Progenitor cell of endocrine pancreas (in vitro differentiated cells): ENCODE data around the gene TM9SF1. TPM values are rescaled to one million over a fixed set of nuclear protein-coding genes. Genes with fewer than 3 reads are reported as not detected.
A peak's percentile ranks its signal among the peaks of the same experiment; 100 is the strongest.

ENCODE experiments used
- DNase-seq: peaks from one replicate; pipeline ENCODE4 v3.0.0; 2021; ENCODE audit warnings: low spot score; ENCODE audit not compliant: unreplicated experiment
- H3K27ac Mint-ChIP-seq: 2 replicates; pipeline ENCODE4 v1.8.0; 2021; ENCODE audit warnings: mild to moderate bottlenecking, moderate library complexity, mixed read lengths
- H3K27me3 Mint-ChIP-seq: 2 replicates; pipeline ENCODE4 v1.8.0; 2021; ENCODE audit warnings: mixed read lengths
- H3K36me3 Mint-ChIP-seq: 2 replicates; pipeline ENCODE4 v1.8.0; 2022; ENCODE audit warnings: mixed read lengths; ENCODE audit not compliant: insufficient read depth
- H3K4me1 Mint-ChIP-seq: 2 replicates; pipeline ENCODE4 v1.8.0; 2021; ENCODE audit warnings: low read depth, mixed read lengths
- H3K4me3 Mint-ChIP-seq: 2 replicates; pipeline ENCODE4 v1.8.0; 2021; ENCODE audit warnings: low read depth, mild to moderate bottlenecking, moderate library complexity, mixed read lengths
- H3K9me3 Mint-ChIP-seq: 2 replicates; pipeline ENCODE4 v1.8.0; 2021; ENCODE audit warnings: low read depth, mixed read lengths
- total RNA-seq: library from RNA; stranded (reverse); gene quantifications from 2 replicates; pipeline ENCODE4 v1.2.1, GENCODE V29; 2021
- TF ChIP-seq, protein P1 (sequence below): fragments of 200-600 bp; sonication (generic); IDR thresholded peaks from one replicate; pipeline ENCODE4 v1.5.0; 2021; ENCODE audit warnings: antibody characterized with exemption, mild to moderate bottlenecking; ENCODE audit not compliant: unreplicated experiment

TM9SF1 gene
- total RNA-seq, 1 donor from 2014 or later = 56.2 TPM

DNA sequence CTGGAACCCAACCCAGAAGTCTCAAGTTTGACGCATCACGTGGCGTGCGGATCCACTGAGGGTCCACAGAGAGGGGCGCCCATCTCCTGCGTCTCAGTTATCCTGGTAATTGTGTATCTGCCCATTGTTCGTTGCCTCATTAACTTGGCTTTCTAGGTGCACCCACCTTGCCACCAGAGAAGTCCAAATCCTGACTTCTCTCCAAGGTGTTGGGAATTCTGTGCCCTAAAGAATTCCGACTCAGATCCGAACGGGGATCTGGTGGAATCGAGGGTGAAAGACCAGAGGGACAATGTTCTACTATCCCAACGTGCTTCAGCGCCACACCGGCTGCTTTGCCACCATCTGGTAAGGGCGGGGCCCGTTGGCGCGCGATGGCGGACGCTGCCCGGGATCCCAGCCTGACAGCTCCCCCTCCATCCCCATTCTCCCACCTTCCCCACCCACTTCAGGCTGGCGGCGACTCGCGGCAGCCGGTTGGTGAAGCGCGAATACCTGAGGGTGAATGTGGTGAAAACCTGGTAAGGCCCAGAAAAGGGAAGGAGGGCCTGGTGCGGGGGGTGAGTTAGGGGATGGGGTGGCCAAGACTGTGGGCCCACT, 22.9 kb downstream of the TM9SF1 start:
- peak overlapping the region; percentile 89 for H3K4me3 Mint-ChIP-seq
- no peak for DNase-seq
- H3K9me3 Mint-ChIP-seq = no peaks in the 10 kb centered on the region
- H3K36me3 Mint-ChIP-seq = peaks cover 27% of the 10 kb centered on the region
- H3K4me1 Mint-ChIP-seq = peaks cover 22% of the 10 kb centered on the region
- H3K27me3 Mint-ChIP-seq = no peaks in the 10 kb centered on the region
- TF ChIP-seq, protein P1, sequence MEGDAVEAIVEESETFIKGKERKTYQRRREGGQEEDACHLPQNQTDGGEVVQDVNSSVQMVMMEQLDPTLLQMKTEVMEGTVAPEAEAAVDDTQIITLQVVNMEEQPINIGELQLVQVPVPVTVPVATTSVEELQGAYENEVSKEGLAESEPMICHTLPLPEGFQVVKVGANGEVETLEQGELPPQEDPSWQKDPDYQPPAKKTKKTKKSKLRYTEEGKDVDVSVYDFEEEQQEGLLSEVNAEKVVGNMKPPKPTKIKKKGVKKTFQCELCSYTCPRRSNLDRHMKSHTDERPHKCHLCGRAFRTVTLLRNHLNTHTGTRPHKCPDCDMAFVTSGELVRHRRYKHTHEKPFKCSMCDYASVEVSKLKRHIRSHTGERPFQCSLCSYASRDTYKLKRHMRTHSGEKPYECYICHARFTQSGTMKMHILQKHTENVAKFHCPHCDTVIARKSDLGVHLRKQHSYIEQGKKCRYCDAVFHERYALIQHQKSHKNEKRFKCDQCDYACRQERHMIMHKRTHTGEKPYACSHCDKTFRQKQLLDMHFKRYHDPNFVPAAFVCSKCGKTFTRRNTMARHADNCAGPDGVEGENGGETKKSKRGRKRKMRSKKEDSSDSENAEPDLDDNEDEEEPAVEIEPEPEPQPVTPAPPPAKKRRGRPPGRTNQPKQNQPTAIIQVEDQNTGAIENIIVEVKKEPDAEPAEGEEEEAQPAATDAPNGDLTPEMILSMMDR = no peak
- peak overlapping the region; percentile 96 for H3K27ac Mint-ChIP-seq

DNA sequence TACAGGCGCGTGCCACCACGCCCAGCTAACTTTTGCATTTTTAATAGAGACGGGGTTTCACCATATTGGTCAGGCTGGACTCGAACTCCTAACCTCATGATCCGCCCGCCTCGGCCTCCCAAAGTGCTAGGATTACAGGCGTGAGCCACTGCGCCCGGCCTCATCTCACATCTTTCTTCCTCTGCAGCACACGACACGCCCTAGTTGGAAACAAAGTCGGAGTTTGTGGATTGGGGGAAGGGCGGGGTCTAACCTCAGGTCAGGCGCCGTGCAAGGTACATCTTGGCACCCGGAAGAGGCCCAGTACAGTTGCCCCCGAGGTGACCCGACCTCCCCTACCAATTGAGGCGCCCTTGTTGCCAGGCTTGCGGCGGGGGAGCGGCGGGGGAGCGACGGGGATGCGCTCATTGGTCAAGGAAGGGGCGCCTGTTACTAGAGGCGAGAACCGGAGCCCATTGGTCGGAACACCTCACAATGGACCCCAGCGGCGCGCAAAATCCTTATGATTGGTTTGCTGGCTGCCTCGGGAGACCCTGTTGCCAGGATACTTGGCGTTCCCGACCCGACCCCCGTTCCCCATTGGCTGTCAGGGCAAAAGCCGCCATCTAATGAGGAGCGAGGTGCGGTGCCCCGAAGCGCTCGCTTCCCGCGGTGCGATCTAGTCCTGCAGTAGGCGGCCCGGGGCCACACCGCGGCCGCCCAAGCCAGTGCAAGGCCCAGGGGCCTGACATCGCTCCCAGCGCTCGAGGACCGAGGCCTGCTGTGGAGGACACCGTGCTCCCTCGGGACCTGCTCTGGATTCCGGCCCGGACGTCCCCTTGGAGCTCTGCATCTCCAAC, 23.6 kb downstream of the TM9SF1 start, which contains the start of gene REC8:
TSS of gene REC8 (plus strand) at position 659 of the 839 bp plus-strand sequence. CDS start 473 bp downstream, outside the sequence.
- H3K4me3 Mint-ChIP-seq = peak within 1 kb of the TSS; percentile 89
- H3K27me3 Mint-ChIP-seq = no peaks in the 10 kb centered on the region
- peak within 1 kb of the TSS; percentile 96 for H3K27ac Mint-ChIP-seq
- peaks cover 19% of the 10 kb centered on the region for H3K4me1 Mint-ChIP-seq
- peak; percentile 96 for DNase-seq
- TF ChIP-seq, protein P1 = no peak
- H3K9me3 Mint-ChIP-seq = no peaks in the 10 kb centered on the region
- peaks cover 25% of the 10 kb centered on the region for H3K36me3 Mint-ChIP-seq

DNA sequence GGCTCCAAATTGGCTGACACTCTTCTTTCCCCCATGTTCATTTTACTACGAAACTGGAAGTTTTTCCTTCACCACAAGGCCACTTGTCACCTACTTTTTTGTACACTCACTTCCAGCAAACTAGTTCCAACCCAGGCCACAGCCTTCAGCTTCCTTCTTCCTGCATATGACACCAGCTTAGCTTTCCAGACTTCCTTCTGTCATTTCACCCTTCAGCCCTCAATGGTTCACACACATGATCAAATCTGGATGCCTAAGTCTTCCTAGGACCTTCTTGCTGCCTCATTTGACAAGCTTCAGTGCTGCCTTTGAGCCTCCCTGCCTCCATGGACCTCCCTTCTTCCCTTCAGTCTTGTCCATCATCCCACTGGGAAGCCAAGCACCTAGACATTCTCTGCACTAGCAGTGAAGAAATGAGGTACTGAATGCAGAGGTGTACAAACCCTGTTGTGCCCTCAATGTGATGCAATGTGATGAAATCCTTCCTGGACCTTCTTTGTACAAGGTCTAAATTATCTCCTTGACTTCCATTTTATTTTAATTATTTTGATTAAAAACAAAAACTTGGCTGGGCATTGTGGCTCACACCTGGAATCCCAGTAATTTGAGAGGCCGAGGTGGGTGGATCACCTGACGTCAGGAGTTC, 27.6 kb downstream of the TM9SF1 start:
- DNase-seq = no peak
- H3K9me3 Mint-ChIP-seq = no peaks in the 10 kb centered on the region
- H3K27me3 Mint-ChIP-seq = no peaks in the 10 kb centered on the region
- H3K4me3 Mint-ChIP-seq = no peak overlapping the region
- peaks cover 21% of the 10 kb centered on the region for H3K36me3 Mint-ChIP-seq
- peaks cover 5% of the 10 kb centered on the region for H3K4me1 Mint-ChIP-seq
- TF ChIP-seq, protein P1 = no peak
- H3K27ac Mint-ChIP-seq = peak overlapping the region; percentile 73

DNA sequence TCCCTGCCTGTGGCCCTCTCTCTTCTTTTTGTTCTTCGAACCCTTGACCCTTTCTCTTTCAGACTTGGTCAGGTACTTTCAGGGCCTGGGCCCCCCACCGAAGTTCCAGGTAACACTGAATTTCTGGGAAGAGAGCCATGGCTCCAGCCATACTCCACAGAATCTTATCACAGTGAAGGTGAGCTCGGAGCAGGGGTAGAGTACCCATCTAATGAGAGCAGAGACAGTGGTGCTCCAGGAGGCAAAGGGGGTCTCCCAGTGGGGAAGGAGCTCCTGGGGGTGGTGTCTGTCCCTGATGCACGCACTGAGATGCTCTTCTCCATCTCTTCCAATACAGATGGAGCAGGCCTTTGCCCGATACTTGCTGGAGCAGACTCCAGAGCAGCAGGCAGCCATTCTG, 29.5 kb downstream of the TM9SF1 start:
- Mint-ChIP-seq H3K36me3 (peaks cover 21% of the 10 kb centered on the region), H3K4me1 (peaks cover 15% of the 10 kb centered on the region), H3K27me3 (no peaks in the 10 kb centered on the region), H3K9me3 (no peaks in the 10 kb centered on the region), H3K27ac (no peak overlapping the region), H3K4me3 (no peak overlapping the region)
- DNase-seq = no peak
- TF ChIP-seq, protein P1 = no peak

DNA sequence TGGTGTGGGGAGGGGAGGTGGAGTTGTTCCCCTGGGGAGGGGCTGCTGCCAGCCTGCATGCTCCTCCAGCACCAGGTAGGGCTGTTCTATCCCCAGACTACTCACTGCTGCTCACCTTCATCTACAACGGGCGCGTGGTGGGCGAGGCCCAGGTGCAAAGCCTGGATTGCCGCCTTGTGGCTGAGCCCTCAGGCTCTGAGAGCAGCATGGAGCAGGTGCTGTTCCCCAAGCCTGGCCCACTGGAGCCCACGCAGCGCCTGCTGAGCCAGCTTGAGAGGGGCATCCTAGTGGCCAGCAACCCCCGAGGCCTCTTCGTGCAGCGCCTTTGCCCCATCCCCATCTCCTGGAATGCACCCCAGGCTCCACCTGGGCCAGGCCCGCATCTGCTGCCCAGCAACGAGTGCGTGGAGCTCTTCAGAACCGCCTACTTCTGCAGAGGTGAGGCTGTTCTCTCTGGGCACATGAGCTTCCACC, 30.7 kb downstream of the TM9SF1 start:
- peaks cover 16% of the 10 kb centered on the region for H3K4me1 Mint-ChIP-seq
- H3K4me3 Mint-ChIP-seq = no peak overlapping the region
- H3K9me3 Mint-ChIP-seq = no peaks in the 10 kb centered on the region
- peaks cover 27% of the 10 kb centered on the region for H3K36me3 Mint-ChIP-seq
- no peak overlapping the region for H3K27ac Mint-ChIP-seq
- TF ChIP-seq, protein P1 = no peak
- no peaks in the 10 kb centered on the region for H3K27me3 Mint-ChIP-seq
- no peak for DNase-seq
